ENCODE data around the gene LMF1. TPM values are rescaled to one million over a fixed set of nuclear protein-coding genes. Genes with fewer than 3 reads are reported as not detected.

Gene LMF1
- total RNA-seq, 2 donors from 2014 or later, result 86.1 to 87.5 TPM

- Histone ChIP-seq H3K4me1 (replicated peaks) (no peaks in the 10 kb centered on the region), H3K9me3 (no peaks in the 10 kb centered on the region), H3K4me3 (no peak overlapping the region), H3K36me3 (no peaks in the 10 kb centered on the region), H3K27me3 (replicated peaks; ENCODE audit: insufficient read depth) (no peaks in the 10 kb centered on the region), H3K27ac (no peak overlapping the region)
- 78% methylated on average over 31 of the region's 32 CpGs for WGBS
- no peak for DNase-seq (ENCODE audit: low spot score)
- no peak for TF ChIP-seq CTCF (IDR thresholded peaks at IDR 0.05)
- no peak for TF ChIP-seq POLR2AphosphoS5 (IDR thresholded peaks at IDR 0.05)
- TF ChIP-seq POLR2A (IDR thresholded peaks at IDR 0.05), result no peak
- intact Hi-C loops (cut with DNase I), result no loop called here
Measured at GRCh38 chr16:901715-902601, 68.8 kb downstream of the LMF1 start.

GRCh38 chr16:901149-901548, 69.6 kb downstream of the LMF1 start:
- TF ChIP-seq POLR2AphosphoS5 (IDR thresholded peaks at IDR 0.05) (no peak), CTCF (IDR thresholded peaks at IDR 0.05) (no peak), POLR2A (IDR thresholded peaks at IDR 0.05) (no peak)
- intact Hi-C loops (cut with DNase I), result no loop called here
- Histone ChIP-seq H3K36me3 (no peaks in the 10 kb centered on the region), H3K4me3 (no peak overlapping the region), H3K9me3 (no peaks in the 10 kb centered on the region), H3K27ac (no peak overlapping the region), H3K27me3 (replicated peaks; ENCODE audit: insufficient read depth) (no peaks in the 10 kb centered on the region), H3K4me1 (replicated peaks) (no peaks in the 10 kb centered on the region)
- WGBS, result 84% methylated on average over 11 of the region's 11 CpGs
- no peak for DNase-seq (ENCODE audit: low spot score)

- DNase-seq (ENCODE audit: low spot score), result no peak
- Histone ChIP-seq H3K27me3 (replicated peaks; ENCODE audit: insufficient read depth) (no peaks in the 10 kb centered on the region), H3K36me3 (no peaks in the 10 kb centered on the region), H3K4me1 (replicated peaks) (no peaks in the 10 kb centered on the region), H3K27ac (no peak overlapping the region), H3K4me3 (no peak overlapping the region), H3K9me3 (no peaks in the 10 kb centered on the region)
- TF ChIP-seq POLR2A (IDR thresholded peaks at IDR 0.05), result no peak
- no peak for TF ChIP-seq POLR2AphosphoS5 (IDR thresholded peaks at IDR 0.05)
- TF ChIP-seq CTCF (IDR thresholded peaks at IDR 0.05), result no peak
- intact Hi-C loops (cut with DNase I), result no loop called here
- WGBS, result 95% methylated on average over 7 of the region's 7 CpGs
Measured at GRCh38 chr16:900211-900610, 70.6 kb downstream of the LMF1 start.

- Histone ChIP-seq H3K36me3 (no peaks in the 10 kb centered on the region), H3K27ac (no peak overlapping the region), H3K4me1 (replicated peaks) (no peaks in the 10 kb centered on the region), H3K9me3 (no peaks in the 10 kb centered on the region), H3K27me3 (replicated peaks; ENCODE audit: insufficient read depth) (no peaks in the 10 kb centered on the region), H3K4me3 (no peak overlapping the region)
- WGBS, result 95% methylated on average over 24 of the region's 24 CpGs
- TF ChIP-seq POLR2A (IDR thresholded peaks at IDR 0.05) (no peak), POLR2AphosphoS5 (IDR thresholded peaks at IDR 0.05) (no peak)
- intact Hi-C loops (cut with DNase I), result no loop called here
- no peak for DNase-seq (ENCODE audit: low spot score)
Measured at GRCh38 chr16:899683-900060, 71.1 kb downstream of the LMF1 start.

GRCh38 chr16:898761-899682, 71.8 kb downstream of the LMF1 start:
- Histone ChIP-seq H3K9me3 (no peaks in the 10 kb centered on the region), H3K27ac (no peak overlapping the region), H3K4me1 (replicated peaks) (no peaks in the 10 kb centered on the region), H3K4me3 (no peak overlapping the region), H3K36me3 (no peaks in the 10 kb centered on the region), H3K27me3 (replicated peaks; ENCODE audit: insufficient read depth) (no peaks in the 10 kb centered on the region)
- intact Hi-C loops (cut with DNase I), result no loop called here
- no peak for DNase-seq (ENCODE audit: low spot score)
- TF ChIP-seq POLR2AphosphoS5 (IDR thresholded peaks at IDR 0.05) (no peak), CTCF (IDR thresholded peaks at IDR 0.05) (no peak), POLR2A (IDR thresholded peaks at IDR 0.05) (no peak)
- WGBS, result 87% methylated on average over 39 of the region's 39 CpGs

Data from prostate gland (tissue), 2 donors.